ENCODE results near the gene PRKG1. TPM values are rescaled to one million over a fixed set of nuclear protein-coding genes. Genes with fewer than 3 reads are reported as not detected.

PRKG1 gene
- total and polyA plus RNA-seq, 2 of the 8 experiments (the other 6 are each of a cell fraction or from before 2014, with no cell fraction given) = 4.2 to 15.2 TPM

DNA sequence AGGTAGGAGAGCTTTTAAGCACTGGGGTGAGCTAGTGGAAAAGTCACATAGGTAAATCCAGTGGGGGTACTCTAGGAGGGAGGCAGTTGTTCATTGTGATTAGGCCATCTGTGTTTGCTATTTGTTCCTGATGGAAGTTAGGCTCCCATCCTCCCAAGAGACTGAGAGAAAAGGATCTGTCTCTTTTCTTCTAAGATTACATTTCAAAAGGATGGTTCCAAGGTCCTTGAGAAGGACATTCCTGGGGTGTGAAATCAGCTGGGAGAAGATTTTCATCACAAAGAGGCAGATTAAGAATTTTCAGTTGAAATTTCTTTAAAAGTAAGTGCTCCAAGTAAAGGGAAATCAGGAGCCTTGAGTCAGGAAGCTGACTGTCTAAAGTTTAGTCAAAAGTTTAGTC, 835.9 kb downstream of the PRKG1 start (continued):
- TF ChIP-seq, protein P1, sequence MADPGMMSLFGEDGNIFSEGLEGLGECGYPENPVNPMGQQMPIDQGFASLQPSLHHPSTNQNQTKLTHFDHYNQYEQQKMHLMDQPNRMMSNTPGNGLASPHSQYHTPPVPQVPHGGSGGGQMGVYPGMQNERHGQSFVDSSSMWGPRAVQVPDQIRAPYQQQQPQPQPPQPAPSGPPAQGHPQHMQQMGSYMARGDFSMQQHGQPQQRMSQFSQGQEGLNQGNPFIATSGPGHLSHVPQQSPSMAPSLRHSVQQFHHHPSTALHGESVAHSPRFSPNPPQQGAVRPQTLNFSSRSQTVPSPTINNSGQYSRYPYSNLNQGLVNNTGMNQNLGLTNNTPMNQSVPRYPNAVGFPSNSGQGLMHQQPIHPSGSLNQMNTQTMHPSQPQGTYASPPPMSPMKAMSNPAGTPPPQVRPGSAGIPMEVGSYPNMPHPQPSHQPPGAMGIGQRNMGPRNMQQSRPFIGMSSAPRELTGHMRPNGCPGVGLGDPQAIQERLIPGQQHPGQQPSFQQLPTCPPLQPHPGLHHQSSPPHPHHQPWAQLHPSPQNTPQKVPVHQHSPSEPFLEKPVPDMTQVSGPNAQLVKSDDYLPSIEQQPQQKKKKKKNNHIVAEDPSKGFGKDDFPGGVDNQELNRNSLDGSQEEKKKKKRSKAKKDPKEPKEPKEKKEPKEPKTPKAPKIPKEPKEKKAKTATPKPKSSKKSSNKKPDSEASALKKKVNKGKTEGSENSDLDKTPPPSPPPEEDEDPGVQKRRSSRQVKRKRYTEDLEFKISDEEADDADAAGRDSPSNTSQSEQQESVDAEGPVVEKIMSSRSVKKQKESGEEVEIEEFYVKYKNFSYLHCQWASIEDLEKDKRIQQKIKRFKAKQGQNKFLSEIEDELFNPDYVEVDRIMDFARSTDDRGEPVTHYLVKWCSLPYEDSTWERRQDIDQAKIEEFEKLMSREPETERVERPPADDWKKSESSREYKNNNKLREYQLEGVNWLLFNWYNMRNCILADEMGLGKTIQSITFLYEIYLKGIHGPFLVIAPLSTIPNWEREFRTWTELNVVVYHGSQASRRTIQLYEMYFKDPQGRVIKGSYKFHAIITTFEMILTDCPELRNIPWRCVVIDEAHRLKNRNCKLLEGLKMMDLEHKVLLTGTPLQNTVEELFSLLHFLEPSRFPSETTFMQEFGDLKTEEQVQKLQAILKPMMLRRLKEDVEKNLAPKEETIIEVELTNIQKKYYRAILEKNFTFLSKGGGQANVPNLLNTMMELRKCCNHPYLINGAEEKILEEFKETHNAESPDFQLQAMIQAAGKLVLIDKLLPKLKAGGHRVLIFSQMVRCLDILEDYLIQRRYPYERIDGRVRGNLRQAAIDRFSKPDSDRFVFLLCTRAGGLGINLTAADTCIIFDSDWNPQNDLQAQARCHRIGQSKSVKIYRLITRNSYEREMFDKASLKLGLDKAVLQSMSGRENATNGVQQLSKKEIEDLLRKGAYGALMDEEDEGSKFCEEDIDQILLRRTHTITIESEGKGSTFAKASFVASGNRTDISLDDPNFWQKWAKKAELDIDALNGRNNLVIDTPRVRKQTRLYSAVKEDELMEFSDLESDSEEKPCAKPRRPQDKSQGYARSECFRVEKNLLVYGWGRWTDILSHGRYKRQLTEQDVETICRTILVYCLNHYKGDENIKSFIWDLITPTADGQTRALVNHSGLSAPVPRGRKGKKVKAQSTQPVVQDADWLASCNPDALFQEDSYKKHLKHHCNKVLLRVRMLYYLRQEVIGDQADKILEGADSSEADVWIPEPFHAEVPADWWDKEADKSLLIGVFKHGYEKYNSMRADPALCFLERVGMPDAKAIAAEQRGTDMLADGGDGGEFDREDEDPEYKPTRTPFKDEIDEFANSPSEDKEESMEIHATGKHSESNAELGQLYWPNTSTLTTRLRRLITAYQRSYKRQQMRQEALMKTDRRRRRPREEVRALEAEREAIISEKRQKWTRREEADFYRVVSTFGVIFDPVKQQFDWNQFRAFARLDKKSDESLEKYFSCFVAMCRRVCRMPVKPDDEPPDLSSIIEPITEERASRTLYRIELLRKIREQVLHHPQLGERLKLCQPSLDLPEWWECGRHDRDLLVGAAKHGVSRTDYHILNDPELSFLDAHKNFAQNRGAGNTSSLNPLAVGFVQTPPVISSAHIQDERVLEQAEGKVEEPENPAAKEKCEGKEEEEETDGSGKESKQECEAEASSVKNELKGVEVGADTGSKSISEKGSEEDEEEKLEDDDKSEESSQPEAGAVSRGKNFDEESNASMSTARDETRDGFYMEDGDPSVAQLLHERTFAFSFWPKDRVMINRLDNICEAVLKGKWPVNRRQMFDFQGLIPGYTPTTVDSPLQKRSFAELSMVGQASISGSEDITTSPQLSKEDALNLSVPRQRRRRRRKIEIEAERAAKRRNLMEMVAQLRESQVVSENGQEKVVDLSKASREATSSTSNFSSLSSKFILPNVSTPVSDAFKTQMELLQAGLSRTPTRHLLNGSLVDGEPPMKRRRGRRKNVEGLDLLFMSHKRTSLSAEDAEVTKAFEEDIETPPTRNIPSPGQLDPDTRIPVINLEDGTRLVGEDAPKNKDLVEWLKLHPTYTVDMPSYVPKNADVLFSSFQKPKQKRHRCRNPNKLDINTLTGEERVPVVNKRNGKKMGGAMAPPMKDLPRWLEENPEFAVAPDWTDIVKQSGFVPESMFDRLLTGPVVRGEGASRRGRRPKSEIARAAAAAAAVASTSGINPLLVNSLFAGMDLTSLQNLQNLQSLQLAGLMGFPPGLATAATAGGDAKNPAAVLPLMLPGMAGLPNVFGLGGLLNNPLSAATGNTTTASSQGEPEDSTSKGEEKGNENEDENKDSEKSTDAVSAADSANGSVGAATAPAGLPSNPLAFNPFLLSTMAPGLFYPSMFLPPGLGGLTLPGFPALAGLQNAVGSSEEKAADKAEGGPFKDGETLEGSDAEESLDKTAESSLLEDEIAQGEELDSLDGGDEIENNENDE (IDR thresholded peaks at IDR 0.05; ENCODE audit: insufficient replicate concordance, low read length) = peak; percentile 94
- no peak for TF ChIP-seq TAF1 (IDR thresholded peaks at IDR 0.05; ENCODE audit: low read depth, low read length)
- peak; percentile 57; the same call in 1 of the 2 replicates for TF ChIP-seq POLR2AphosphoS5 (IDR thresholded peaks at IDR 0.05; ENCODE audit: low read depth, low read length)
- peak; percentile 92 for TF ChIP-seq JUN (IDR thresholded peaks at IDR 0.05; ENCODE audit: low read depth, low read length)
- no peak for TF ChIP-seq KDM5A (IDR thresholded peaks at IDR 0.05; ENCODE audit: low read length)
- TF ChIP-seq EZH2 (IDR thresholded peaks at IDR 0.05; ENCODE audit: low read depth, low read length, severe bottlenecking) = no peak
- no peak for TF ChIP-seq GTF2F1 (IDR thresholded peaks at IDR 0.05; ENCODE audit: borderline replicate concordance, low read depth, low read length)
- TF ChIP-seq CBX8 (IDR thresholded peaks at IDR 0.05; ENCODE audit: borderline replicate concordance, low read depth, low read length) = no peak
- no peak; the same call in 1 of the 2 replicates for TF ChIP-seq EGR1 (IDR thresholded peaks at IDR 0.05; ENCODE audit: borderline replicate concordance, low read depth, low read length)

All from H1 (cell line).